ENCODE measurements around the gene CAMTA1. TPM values are rescaled to one million over a fixed set of nuclear protein-coding genes. Genes with fewer than 3 reads are reported as not detected.

The CAMTA1 gene
- total and polyA plus RNA-seq, 9 of the 15 experiments (the other 6 are each of a cell fraction or from before 2014, with no cell fraction given): 43.9 to 161 (median 65.9) TPM

GRCh38 chr1:6906783-6907182, 121.5 kb downstream of the CAMTA1 start:
- WGBS (ENCODE audit: insufficient coverage, low coverage, missing lambda C conversion rate): 3% methylated on average over 7 of the region's 7 CpGs
- ATAC-seq (no peak), FAIRE-seq (no peak), DNase-seq (ENCODE audit: extremely low read depth in 1 of 4, low spot score in 3 of 4) (no peak)
- Histone ChIP-seq H3K36me3 (ENCODE audit: control insufficient read depth, insufficient read depth, low read length) (no peaks in the 10 kb centered on the region), H3K4me2 (ENCODE audit: insufficient read depth, low read length) (no peak overlapping the region), H3K79me2 (ENCODE audit: control insufficient read depth, insufficient read depth, low read length) (no peaks in the 10 kb centered on the region), H2AFZ (ENCODE audit: low read depth, low read length) (no peak overlapping the region), H3K27me3 (ENCODE audit: control insufficient read depth in 2 of 2, insufficient read depth in 2 of 2, low read length in 2 of 2) (peaks cover 29 to 36% of the 10 kb centered on the region in 2 experiments; a peak in 4 of 5 replicates), H3K4me3 (no peak overlapping the region), H3K9me3 (replicated peaks; ENCODE audit: control insufficient read depth, insufficient read depth, low read depth, low read length) (no peaks in the 10 kb centered on the region), H4K20me1 (replicated peaks; ENCODE audit: control insufficient read depth, insufficient read depth, low read length) (no peaks in the 10 kb centered on the region), H3K9ac (ENCODE audit: insufficient read depth in 1 of 2, low read depth in 2 of 2, low read length in 2 of 2) (no peak overlapping the region), H3K9me1 (ENCODE audit: control insufficient read depth, insufficient read depth, low read length) (no peaks in the 10 kb centered on the region), H3K27ac (ENCODE audit: extremely low read depth, low read depth, low read length) (no peak overlapping the region), H3K4me1 (replicated peaks in 1 of 2; ENCODE audit: control insufficient read depth in 2 of 2, insufficient read depth in 2 of 2, low read length in 2 of 2) (peaks cover 4 to 16% of the 10 kb centered on the region in 2 experiments)
- intact Hi-C loops (cut with micrococcal nuclease): no loop called here
- TF ChIP-seq DDX20 (tag; IDR thresholded peaks at IDR 0.05; ENCODE audit: low read depth) (no peak), GABPB1 (CRISPR knock-in tag; IDR thresholded peaks at IDR 0.05) (no peak), ZNF589 (CRISPR knock-in tag; IDR thresholded peaks at IDR 0.05; ENCODE audit: low read depth) (no peak), BCLAF1 (IDR thresholded peaks at IDR 0.05; ENCODE audit: borderline replicate concordance in 1 of 2, control insufficient read depth in 1 of 2, low read depth in 2 of 2, low read length in 1 of 2) (no peak), ZNF707 (CRISPR knock-in tag; conservative IDR thresholded peaks at IDR 0.05) (no peak), HMG20B (CRISPR knock-in tag; IDR thresholded peaks at IDR 0.05) (no peak), RERE (CRISPR knock-in tag; IDR thresholded peaks at IDR 0.05; ENCODE audit: borderline replicate concordance) (no peak), SIN3A (IDR thresholded peaks at IDR 0.05; ENCODE audit: borderline replicate concordance in 2 of 2, control insufficient read depth in 1 of 2, low read depth in 2 of 2, low read length in 2 of 2) (no peak), ZNF79 (CRISPR knock-in tag; IDR thresholded peaks at IDR 0.05; ENCODE audit: low read depth) (no peak), LARP7 (IDR thresholded peaks at IDR 0.05) (no peak), FOXP4 (CRISPR knock-in tag; IDR thresholded peaks at IDR 0.05; ENCODE audit: borderline replicate concordance) (no peak)
- BruUV-seq (replicated peaks): no TSS peak
- in situ Hi-C loops (cut with MboI): no loop called here
- ChIA-PET POLR2A (no interaction called here), CTCF (ENCODE audit: low intra/inter-chr PET ratio) (no interaction called here)
